ENCODE measurements around the gene MAML3.

- TF ChIP-seq CTCF (IDR thresholded peaks at IDR 0.05) = no peak
- TF ChIP-seq POLR2A (IDR thresholded peaks at IDR 0.05) = no peak
Observed at GRCh38 chr4:139940600-139940999, 213.4 kb downstream of the MAML3 start.

Measured in lower leg skin (tissue), 3 donors.